Hematopoietic multipotent progenitor cell treated with erythropoietin and hydrocortisone succinate and interleukin-3 and kit ligand, for 4 days (in vitro differentiated cells): ENCODE results near the gene MACC1.

ENCODE experiments used
- DNase-seq: peaks from one replicate; pipeline ENCODE4 v3.0.0-alpha.2; 2015

The MACC1 gene

DNA sequence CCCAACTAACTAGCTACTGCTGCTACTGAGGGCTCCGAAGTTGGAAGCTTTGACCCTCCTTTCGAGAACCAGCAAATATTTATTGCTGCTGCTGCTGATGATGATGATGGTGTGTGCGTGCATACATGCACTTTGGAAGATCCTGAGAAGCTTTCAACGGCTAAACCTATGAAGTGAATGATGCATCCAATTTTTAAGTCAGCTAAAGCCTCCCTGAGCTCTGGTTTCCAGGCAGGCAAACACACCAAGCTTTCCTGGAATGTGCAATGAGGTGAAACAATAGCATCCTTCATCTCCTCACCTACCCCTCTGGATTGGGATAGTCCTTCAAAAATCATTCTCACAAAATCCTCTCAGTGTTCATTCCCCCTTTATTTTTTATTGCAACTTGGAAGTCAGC is 13.9 kb downstream of the MACC1 start:
- DNase-seq = no peak

DNA sequence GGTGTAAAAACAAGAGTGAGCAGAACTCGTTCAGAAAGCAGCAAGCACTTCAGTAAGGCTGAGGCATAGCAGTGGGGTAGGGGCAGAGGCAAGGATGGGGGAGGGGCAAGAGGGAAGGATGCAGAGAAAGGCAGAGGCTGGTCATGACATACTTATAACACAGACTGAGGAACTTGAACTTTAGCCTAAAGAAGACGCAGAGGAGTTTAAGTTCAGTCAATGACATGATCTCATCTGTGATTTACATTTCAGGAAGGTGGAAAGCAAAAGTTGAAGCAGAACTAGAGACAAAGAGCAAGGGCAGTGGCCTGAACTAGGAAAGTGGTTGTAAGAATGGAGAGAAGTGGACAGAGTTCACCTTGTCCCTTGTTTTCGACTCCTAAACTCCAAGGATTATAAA is 15.8 kb downstream of the MACC1 start:
- DNase-seq = peak; percentile 47

DNA sequence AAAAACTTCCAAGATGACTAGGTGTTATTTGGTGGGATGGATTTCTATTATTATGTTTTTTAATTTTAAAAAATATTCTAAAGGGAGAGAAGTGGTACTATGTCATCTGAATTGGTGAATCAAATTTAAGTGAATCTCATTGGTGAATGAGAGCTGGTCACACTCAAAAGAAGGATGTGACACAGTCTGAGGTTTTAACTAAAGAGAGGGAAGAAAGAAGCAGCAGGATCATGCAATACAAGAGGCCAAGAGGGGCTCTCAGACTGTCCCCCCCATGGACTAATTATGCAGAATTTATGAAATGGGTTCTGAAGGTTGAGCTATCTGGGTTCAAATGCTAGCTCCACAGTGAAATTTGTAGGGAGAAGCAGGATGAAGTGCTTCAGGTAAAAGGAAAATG is 16.2 kb downstream of the MACC1 start:
- DNase-seq = peak; percentile 41

DNA sequence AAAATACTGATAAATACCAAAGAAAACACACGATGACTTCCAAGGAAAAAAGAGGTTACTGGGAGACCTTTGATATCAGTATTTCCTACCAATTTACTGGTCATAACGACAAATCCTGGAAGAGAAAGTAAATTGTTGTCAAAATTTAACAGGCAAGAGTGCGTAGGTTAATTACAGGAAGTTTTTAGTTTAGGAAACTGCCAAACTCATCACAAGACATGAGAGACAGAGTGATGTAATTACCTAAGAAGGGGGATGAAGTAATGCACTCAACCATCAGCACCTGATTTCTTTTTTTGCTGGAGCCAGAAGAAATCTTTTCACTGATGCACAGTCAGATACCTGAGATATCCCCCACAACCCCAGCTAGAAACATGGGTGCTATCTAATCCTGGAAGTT is 16.8 kb downstream of the MACC1 start:
- DNase-seq = peak; percentile 23

DNA sequence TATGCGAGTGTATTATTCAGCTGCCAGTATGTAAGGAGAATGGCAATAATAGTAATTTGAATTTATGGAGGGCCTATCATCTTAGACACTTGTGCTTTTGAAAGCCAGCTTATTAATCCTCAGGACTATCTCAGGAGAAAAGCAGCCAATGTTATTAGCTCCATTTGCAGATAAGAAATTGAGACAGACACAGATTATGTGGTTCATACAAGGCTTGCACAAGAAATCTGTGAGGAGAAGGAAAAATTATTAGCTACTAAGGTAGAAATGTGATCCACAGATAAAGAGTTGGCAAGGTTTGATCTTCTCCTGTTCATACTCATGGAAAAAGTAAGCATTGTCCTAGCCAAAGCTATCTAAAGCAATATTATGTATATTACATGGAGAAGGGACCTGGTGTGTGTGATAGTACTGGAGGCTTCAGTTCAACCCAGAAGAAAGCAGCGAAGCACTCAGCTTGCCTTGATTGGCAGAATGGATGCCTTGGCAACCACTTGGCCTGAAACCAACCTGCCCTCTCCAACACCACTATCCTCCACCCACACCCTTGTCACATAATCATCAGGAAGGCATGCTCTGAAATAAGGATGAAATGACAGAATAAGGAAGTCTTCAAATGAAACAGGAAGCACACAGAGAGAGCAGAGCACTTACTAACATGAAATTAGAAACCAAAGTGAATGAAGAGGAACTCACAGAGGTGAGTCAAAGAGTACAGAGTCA is 18.0 kb downstream of the MACC1 start:
- peak; percentile 96 for DNase-seq

DNA sequence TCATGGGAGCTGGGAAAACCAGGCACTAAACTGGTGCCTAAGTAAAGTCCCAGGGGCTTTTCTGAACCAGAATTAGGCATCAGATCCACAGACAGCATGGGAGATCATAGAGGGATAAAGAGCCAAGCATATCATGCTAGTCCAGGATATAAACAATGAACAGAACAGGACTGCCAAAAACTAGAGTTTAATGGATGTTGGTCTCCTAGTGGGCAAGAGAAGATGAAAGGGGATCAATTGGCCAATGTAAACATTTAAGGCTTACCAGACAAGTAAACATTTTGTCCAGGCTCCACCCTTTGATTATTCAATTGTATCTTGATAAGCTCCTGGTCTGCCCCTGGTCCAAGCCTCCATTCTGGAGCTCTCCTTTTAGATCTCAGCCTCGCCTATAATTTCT is 18.9 kb downstream of the MACC1 start:
- DNase-seq = no peak

DNA sequence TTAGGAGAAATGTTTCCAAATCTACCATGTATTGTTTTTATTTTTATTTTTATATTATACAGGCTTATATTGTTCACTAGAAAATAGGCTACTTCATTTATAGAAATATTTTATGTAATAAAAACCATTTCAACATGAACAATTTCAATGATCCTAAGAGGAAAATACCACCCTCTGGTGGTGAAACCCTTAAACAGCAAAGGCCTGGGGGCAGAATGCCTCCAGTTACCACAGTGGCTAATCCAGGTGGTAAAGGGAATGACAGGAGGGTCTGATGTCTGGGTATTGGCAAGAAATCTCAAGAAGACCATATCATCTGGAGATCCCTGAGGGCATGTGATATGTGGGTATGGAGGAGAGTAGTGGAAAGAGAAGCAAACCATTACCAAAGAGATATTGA is 19.3 kb downstream of the MACC1 start:
- DNase-seq = peak; percentile 24

DNA sequence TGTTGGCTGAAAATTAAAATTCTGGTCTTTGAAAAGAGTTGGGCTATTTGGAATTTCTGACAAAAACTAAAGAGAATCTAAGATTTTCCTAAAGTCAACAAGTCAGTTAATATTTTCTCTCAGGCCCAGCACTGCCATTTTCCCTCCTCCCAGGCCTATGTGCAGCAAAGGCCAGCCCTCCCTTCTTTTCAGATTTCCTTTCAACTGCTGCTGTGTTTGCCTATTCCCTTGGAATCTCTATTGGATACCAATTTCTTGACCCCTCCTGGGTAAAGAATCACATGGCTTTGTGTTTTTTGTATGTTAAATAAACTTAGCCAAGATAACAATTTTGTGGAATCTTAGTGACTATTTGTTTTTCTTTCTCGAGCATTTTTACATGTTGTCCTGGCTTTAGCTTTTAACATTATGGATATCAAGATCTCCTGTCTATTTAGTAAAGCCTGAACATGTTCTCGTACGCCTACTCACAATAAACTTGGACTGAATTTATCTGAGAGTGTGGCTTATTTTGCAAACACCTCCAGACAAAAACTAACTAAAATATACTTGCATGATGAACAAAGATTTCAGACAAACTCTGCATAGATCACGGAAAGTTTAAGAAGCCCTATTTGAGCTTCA is 19.9 kb downstream of the MACC1 start:
- DNase-seq = no peak

DNA sequence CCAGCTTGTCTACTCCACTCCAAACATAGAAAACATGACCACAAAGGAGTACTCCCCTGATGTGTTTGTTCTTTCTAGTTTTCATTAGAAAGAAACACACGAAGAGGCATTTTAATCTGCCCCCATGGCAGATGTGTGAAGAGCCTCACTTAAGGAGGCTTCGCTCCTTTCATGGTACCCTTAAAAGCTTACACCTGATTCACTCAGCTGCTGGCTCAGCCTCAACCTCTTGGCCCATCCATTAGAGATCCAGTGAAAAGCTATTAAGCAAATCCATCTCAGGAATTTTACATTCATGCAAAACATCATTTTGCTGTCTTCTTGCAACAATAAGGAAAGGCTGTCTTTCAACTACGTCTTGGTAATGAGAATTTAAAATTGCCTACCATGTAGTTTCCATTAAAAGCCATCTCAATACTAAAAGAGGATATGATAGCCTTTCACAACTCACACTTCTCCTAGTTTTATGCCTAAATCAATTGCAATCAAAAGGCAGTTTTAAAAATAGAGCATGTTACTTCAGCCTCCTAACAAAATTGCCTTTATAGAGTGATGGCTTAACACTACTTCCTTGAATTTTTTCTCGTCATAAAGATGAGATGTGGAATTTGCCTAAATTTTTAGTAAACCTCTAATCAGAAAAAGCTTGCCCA is 22.7 kb downstream of the MACC1 start:
- no peak for DNase-seq

DNA sequence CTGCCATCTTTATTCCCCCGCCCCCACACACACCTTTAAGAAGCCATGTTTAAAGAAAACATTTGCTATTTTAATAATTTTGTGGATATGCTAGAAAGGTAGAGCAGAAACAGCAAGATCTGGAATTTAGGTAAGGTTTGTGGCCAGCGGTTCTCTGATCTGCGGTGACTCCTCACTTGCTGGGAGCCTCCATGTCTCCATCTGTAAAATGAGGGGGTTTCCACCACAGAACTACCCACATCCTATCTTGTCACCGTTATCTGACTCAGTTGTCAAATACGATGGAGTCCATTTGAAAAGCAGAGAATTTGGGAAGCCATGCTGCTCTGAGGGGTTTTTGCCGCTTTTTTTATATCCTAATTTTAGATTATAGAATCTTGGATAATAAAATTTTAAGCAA is 23.3 kb downstream of the MACC1 start:
- DNase-seq = no peak

DNA sequence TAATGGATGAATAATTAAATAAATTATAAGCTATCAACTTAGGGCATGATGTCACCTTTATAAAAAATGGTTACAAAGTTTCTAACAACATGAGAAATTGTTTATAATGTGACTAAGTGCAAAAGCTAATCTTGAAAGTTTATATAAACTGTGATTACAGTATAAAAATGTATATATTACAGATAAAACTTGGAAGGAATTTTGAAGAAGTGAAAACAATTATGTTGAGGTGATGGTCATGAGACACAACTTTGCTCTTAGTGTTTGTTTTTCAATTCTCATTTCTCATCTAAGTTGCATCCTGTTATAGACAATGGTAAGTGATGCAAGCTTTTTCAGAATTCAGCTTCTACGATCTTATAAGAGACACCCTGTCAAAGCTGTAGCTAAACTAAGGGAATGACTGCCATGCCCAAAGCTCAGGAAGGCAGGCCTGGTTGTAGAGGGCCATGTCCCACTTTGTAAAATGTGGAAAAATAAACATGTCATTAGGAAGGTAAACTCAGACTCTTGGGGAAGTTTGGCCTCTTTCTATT is 23.9 kb downstream of the MACC1 start:
- no peak for DNase-seq

DNA sequence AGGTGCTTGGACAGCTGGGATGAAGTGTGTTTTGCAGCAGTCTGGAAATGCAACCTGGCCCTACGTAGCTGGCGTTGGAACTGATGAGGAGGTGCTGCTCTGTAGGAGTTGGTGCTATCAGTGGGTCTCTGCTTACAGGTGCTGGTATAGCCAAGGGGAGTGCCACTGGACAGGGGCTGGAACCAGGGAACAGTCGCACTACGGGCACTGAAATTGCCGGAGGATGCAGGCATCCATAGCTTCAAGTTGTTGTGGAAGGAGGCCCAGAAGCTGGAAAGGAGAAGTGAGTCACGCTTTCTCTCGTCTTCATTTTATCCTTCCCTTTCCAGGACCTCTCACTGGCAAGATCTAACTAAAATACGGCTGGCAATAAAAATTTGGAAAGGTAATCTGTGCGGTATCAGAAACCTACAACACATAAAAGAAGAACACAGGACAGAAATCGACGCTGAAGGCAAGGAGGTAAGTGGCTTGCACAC is 25.8 kb downstream of the MACC1 start:
- no peak for DNase-seq

DNA sequence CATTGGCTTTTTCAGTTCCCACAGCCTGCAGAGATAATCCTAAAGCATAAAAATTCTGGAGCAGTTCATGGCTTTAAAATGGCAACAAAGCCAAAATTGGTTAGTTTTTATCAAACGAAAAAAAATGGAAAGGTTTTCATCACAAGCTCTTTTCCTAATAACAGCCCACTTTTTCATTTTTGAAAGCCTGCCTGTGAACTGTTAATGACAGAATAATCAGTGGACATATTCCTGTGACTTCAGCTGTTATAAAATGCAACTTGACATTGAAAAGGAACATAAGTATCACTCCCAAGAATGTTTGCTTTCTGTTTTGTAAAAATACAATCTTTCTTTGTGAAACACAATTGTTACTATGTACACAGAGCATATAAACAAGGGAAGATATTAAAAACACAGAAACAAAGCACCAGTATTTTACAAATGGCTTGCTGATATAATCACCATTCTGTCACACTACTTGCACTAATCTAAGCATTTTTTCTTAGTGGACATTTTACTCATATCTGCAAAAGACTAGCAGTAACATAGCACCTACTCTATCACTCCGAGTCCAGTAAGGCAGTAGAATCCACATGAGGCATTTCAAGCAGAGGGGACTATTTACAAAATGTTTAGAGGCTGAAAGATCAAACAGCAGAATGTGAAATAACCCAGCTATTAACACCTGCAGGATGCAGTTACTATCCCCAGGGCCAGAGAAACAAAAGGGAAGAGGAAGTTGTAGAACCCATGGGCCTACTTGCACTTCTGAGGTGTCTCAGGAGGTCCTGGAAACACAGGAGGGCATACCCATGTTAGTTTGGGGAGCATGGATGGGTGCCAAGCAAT is 26.4 kb downstream of the MACC1 start:
- DNase-seq = peak; percentile 23

DNA sequence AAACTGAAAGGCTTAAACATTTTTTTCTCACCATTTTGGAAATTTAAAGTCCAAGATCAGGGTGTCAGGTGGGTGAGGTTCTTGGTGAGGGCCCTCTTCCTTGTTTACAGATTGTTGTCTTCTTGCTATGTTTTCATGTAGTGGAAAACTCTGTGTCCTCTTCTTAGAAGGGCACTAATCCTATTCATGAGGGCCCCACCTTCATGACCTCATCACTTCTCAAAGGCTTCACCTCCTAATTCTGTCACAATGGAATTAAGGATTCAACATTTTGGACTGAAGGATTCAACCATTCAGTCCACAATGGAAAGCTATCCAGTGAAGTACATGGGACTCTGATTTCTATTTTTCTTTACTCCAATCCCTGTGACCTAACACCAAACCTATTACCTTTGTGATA is 27.3 kb downstream of the MACC1 start:
- no peak for DNase-seq

DNA sequence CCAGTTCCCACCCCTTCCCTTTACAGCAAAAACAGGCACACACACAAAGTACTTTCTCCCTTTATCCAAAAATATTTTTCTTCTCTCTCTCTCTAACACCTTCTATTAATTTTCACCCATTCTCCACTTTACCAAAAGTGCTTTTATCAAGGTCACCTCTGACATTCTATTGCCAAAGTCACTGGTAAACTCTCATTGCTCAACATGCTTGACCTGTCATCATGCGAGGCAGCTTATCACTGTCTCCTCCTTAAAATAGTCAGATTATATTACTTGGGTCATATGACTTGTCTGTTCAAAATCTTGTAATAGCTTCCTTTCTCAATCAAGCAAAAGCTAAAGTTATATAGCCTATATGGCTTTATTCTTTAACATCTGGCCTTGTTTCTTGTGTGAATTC is 28.6 kb downstream of the MACC1 start:
- DNase-seq = no peak

DNA sequence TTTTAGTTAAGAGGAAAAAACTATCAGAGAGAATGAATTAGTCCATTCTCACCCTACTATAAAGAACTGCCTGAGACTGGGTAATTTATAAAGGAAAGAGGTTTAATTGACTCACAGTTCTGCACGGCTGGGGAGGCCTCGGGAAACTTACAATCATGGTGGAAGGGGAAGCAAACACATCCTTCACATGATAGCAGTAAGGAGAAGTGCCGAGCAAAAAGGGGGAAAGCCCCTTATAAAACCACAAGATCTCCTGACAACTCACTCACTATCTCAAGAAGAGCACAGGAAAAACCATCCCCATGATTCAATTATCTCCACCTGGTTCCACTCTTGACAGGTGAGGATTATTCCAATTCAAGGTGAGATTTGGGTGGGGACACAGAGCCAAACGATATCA is 29.3 kb downstream of the MACC1 start:
- DNase-seq = peak; percentile 23

DNA sequence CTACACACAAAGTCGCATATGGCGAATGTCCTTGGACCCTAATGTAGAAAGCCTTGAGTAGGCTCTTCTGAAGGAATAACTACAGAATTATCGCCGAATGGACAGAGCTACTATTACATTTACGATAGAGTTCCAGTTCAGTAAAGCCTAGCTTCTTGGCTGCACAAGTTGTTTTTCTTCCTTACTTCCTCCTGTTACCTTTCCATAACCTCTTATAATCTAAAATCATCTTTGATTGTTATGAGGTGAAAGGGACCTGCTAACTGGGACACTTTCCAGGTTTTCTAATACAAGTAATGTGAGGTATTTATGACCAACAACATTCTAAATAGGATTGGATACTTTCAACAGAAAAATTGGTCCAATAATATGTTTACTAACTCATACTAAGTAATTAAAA is 31.2 kb downstream of the MACC1 start:
- DNase-seq = no peak

DNA sequence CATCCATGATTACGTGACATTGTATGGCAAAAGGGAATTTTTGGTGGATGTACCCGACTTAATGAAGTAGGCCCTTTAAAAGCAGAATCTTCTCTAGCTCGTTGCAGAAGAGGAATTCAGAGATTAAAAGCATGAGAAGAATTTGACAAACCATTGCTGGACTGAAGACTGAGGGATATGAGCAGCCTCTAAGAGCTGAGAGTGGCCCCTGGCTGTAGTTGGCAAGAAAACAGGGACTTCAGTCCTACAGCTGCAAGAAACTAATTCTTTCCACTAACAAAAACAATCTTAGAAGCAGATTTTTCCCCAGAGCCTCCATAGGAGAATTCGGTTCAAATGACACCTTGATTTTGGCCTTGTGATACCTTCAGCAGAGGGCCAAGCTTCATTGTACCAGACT is 34.1 kb downstream of the MACC1 start:
- no peak for DNase-seq

DNA sequence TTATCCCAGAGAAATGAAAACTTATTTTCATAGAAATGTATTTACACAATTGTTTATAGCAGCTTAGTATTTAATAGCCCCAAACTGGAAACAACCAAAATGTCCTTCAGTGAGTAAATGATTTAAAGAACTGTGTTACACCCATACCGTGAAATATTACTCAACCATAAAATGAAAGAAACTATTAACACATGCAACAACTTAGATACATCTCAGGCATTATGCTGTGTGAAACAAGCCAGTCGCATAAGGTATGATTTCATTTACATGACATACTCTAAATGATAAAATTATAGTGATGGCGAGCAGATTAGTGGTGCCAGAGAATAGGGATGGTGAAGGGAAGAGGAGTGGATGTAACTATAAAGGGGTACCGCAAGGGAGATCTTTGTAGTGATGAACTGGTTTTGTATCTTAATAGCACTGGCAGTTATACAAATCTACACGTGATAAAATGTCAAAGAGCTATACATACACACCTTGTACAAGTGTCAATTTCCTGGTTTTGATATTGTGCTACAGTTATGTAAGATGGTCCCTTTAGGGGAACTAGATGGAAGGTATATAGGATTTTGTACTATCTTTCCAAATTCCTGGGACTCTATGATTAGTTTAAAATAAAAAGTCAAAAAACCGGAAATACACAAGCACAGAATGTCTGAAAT is 40.5 kb downstream of the MACC1 start:
- DNase-seq = no peak

DNA sequence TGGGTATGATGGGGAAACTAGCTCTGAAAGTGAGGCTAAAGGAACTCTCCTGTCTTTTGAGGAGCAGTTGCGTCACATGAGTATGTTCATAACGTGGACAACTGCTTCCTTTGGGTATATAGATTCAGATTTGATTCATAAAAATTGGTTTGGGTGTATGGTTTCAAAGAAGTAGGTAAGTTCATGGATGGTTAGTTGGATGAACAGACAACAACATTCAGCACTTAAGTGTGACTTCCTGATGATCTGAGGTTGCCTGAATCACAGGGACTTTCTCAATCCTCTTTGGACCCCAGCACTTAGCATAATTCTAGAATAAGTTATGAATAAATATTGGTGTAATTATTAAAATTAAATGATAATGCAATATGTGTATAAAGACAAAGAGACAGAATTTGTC is 43.4 kb downstream of the MACC1 start:
- DNase-seq = no peak

DNA sequence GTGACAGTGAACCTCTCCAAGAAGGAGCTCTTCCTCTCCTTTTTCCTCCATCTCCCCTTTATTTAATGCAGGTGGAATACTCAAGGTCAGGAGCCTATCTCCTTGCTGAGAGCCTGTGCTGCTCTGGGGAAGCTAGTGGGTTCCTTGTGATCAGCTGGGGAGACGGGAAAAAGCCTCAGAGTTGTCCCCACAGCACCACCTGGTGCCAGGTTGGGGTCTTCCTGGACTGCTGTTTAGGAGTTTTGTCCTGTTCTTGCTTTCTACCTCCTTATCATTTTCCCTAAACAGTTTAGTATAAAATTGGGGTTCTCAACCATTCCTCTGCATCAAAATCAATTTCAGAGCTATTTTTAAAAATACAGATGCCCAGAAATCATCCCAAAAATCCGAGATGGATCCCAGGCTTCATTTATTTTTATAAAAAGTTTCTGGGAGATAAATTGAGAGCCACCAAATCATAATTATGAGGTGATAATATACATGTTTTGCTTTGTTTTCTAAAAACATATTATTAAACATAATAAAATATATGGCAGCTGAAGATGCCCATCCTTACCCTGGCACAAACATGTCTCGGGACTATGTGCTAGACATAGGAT is 44.3 kb downstream of the MACC1 start:
- DNase-seq = peak; percentile 79

DNA sequence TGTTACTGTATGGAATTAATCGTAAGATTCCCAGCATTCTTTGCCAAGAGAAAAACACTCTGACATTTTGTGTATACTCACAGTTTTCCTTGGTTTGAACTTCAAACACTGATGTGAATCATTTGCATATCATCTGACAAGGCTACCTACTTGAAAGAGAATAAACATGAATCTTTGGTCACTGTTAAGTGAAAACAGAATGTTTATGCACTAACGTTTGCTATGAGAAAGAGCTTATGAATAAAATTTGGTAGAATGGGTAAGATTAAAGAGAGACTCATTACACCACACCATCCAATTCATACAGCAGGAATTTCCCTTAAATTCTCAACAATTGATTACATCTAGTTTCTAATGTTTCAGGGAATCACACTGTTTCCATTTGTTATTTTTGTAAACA is 46.6 kb downstream of the MACC1 start:
- DNase-seq = no peak
